Mesendoderm (in vitro differentiated cells): ENCODE data around the gene CLDN3.

Experiments
- DNase-seq: peaks from one replicate; pipeline ENCODE4 v3.0.0; 2013
- H2AK5ac ChIP-seq: 2 replicates; pipeline ENCODE4 v1.6.1; 2013; ENCODE audit warnings: low read length, inconsistent platforms
- H2BK120ac ChIP-seq: 2 replicates; pipeline ENCODE4 v1.6.1; 2013; ENCODE audit warnings: low read depth, mild to moderate bottlenecking, low read length, moderate library complexity, mixed read lengths
- H2BK15ac ChIP-seq: replicated peaks from 2 replicates; pipeline ENCODE4 v1.6.1; 2013; ENCODE audit warnings: low read depth, mild to moderate bottlenecking, moderate library complexity
- H2BK5ac ChIP-seq: 2 replicates; pipeline ENCODE4 v1.6.1; 2013; ENCODE audit warnings: low read length, inconsistent platforms
- H3K18ac ChIP-seq: 2 replicates; pipeline ENCODE4 v1.6.1; 2013; ENCODE audit warnings: mild to moderate bottlenecking, low read length, mixed read lengths
- H3K23ac ChIP-seq: one replicate; pipeline ENCODE4 v1.6.1; 2013; ENCODE audit warnings: low read length
- H3K27ac ChIP-seq: 2 replicates; pipeline ENCODE4 v1.5.1; 2013; ENCODE audit warnings: low read depth, mild to moderate bottlenecking, inconsistent platforms, low read length, moderate library complexity
- H3K27me3 ChIP-seq: 2 replicates; pipeline ENCODE4 v1.6.1; 2013; ENCODE audit warnings: low read length, control low read depth, mild to moderate bottlenecking, inconsistent platforms; ENCODE audit not compliant: insufficient read depth, poor library complexity
- H3K36me3 ChIP-seq: 2 replicates; pipeline ENCODE4 v1.6.1; 2013; ENCODE audit warnings: low read length, inconsistent platforms; ENCODE audit not compliant: control insufficient read depth, insufficient read depth
- H3K4ac ChIP-seq: one replicate; pipeline ENCODE4 v1.6.1; 2013; ENCODE audit warnings: low read depth, mild to moderate bottlenecking, low read length, moderate library complexity
- H3K4me1 ChIP-seq: 2 replicates; pipeline ENCODE4 v1.6.1; 2013; ENCODE audit warnings: low read depth, low read length, inconsistent platforms; ENCODE audit not compliant: control insufficient read depth
- H3K4me2 ChIP-seq: 2 replicates; pipeline ENCODE4 v1.6.1; 2013; ENCODE audit warnings: low read length
- H3K4me3 ChIP-seq: 2 replicates; pipeline ENCODE4 v1.5.1; 2013; ENCODE audit warnings: mild to moderate bottlenecking, low read length
- H3K56ac ChIP-seq: one replicate; pipeline ENCODE4 v1.6.1; 2013; ENCODE audit warnings: low read length
- H3K79me1 ChIP-seq: 2 replicates; pipeline ENCODE4 v1.6.1; 2013; ENCODE audit warnings: low read length, inconsistent platforms
- H3K79me2 ChIP-seq: 2 replicates; pipeline ENCODE4 v1.6.1; 2013; ENCODE audit warnings: mild to moderate bottlenecking, low read length; ENCODE audit not compliant: control insufficient read depth, insufficient read depth
- H3K9ac ChIP-seq: 2 replicates; pipeline ENCODE4 v1.6.1; 2013; ENCODE audit warnings: low read length, inconsistent platforms
- H4K5ac ChIP-seq: one replicate; pipeline ENCODE4 v1.6.1; 2013; ENCODE audit warnings: low read length
- H4K8ac ChIP-seq: one replicate; pipeline ENCODE4 v1.6.1; 2013; ENCODE audit warnings: low read depth, mild to moderate bottlenecking, control low read depth, low read length, moderate library complexity
- WGBS: extraction: QIAGEN DNeasy Blood & Tissue Kit; methylation state at CpG from one replicate; pipeline ENCODE4 v1.1.7; 2013; ENCODE audit warnings: low lambda C conversion rate, missing lambda C conversion rate; ENCODE audit not compliant: insufficient coverage; ENCODE audit errors: extremely low coverage; 5-methylcytosine and 5-hydroxymethylcytosine counted together

The CLDN3 gene

GRCh38 chr7:73779517-73779916 lies 9.4 kb upstream of the CLDN3 start:
- WGBS, result no CpG with 5 or more reads among the region's 1 CpG
- Histone ChIP-seq H2BK15ac (no peak overlapping the region), H2BK120ac (no peak overlapping the region), H3K79me2 (no peaks in the 10 kb centered on the region), H3K27ac (no peak overlapping the region), H3K18ac (no peak overlapping the region), H4K5ac (no peak overlapping the region), H3K4ac (no peak overlapping the region), H2AK5ac (no peak overlapping the region), H3K9ac (no peak overlapping the region), H3K23ac (no peak overlapping the region), H3K4me3 (no peak overlapping the region), H2BK5ac (no peak overlapping the region), H3K56ac (no peak overlapping the region), H3K27me3 (no peaks in the 10 kb centered on the region), H3K4me1 (no peaks in the 10 kb centered on the region), H4K8ac (no peak overlapping the region), H3K79me1 (no peaks in the 10 kb centered on the region), H3K36me3 (no peaks in the 10 kb centered on the region), H3K4me2 (no peak overlapping the region)
- DNase-seq, result no peak

- Histone ChIP-seq H2BK5ac (no peak overlapping the region), H2BK15ac (no peak overlapping the region), H3K9ac (no peak overlapping the region), H3K4me2 (no peak overlapping the region), H2BK120ac (no peak overlapping the region), H3K27me3 (no peaks in the 10 kb centered on the region), H3K56ac (no peak overlapping the region), H3K79me1 (no peaks in the 10 kb centered on the region), H3K4me1 (no peaks in the 10 kb centered on the region), H3K4ac (no peak overlapping the region), H2AK5ac (no peak overlapping the region), H4K8ac (no peak overlapping the region), H3K36me3 (no peaks in the 10 kb centered on the region), H3K18ac (no peak overlapping the region), H3K4me3 (no peak overlapping the region), H3K79me2 (no peaks in the 10 kb centered on the region), H3K27ac (no peak overlapping the region), H3K23ac (no peak overlapping the region), H4K5ac (no peak overlapping the region)
- no CpG with 5 or more reads among the region's 11 CpGs for WGBS
- no peak for DNase-seq
These were observed 8.8 kb upstream of the CLDN3 start for GRCh38 chr7:73778801-73779389.

- no peak overlapping the region for H3K18ac ChIP-seq
- H2BK15ac ChIP-seq, result no peak overlapping the region
- no peak overlapping the region for H3K56ac ChIP-seq
- no peak overlapping the region for H2BK120ac ChIP-seq
- no peak overlapping the region for H4K5ac ChIP-seq
- no peaks in the 10 kb centered on the region for H3K27me3 ChIP-seq
- no peak overlapping the region for H2AK5ac ChIP-seq
- no peak overlapping the region for H3K4me2 ChIP-seq
- H3K27ac ChIP-seq, result no peak overlapping the region
- H3K36me3 ChIP-seq, result no peaks in the 10 kb centered on the region
- H3K79me2 ChIP-seq, result no peaks in the 10 kb centered on the region
- no peak overlapping the region for H3K4me3 ChIP-seq
- WGBS, result no CpG with 5 or more reads among the region's 1 CpG
- no peak overlapping the region for H2BK5ac ChIP-seq
- no peaks in the 10 kb centered on the region for H3K79me1 ChIP-seq
- H3K9ac ChIP-seq, result no peak overlapping the region
- no peak for DNase-seq
- H3K23ac ChIP-seq, result no peak overlapping the region
- H3K4ac ChIP-seq, result no peak overlapping the region
- no peaks in the 10 kb centered on the region for H3K4me1 ChIP-seq
- no peak overlapping the region for H4K8ac ChIP-seq
These were observed 4.9 kb upstream of the CLDN3 start for GRCh38 chr7:73774923-73775322.

- Histone ChIP-seq H2BK15ac (no peak overlapping the region), H3K4me3 (no peak overlapping the region), H2BK5ac (no peak overlapping the region), H3K56ac (no peak overlapping the region), H2BK120ac (no peak overlapping the region), H3K27ac (no peak overlapping the region), H4K8ac (no peak overlapping the region), H3K4me1 (no peaks in the 10 kb centered on the region), H3K79me2 (no peaks in the 10 kb centered on the region), H3K4me2 (no peak overlapping the region), H3K27me3 (no peaks in the 10 kb centered on the region), H3K79me1 (no peaks in the 10 kb centered on the region), H2AK5ac (no peak overlapping the region), H4K5ac (no peak overlapping the region), H3K18ac (no peak overlapping the region), H3K9ac (no peak overlapping the region), H3K23ac (no peak overlapping the region), H3K36me3 (no peaks in the 10 kb centered on the region), H3K4ac (no peak overlapping the region)
- DNase-seq, result no peak
- WGBS, result no CpG with 5 or more reads among the region's 6 CpGs
These were observed 3.8 kb upstream of the CLDN3 start for GRCh38 chr7:73773700-73774517.

- DNase-seq, result no peak
- Histone ChIP-seq H2BK15ac (no peak overlapping the region), H3K23ac (no peak overlapping the region), H3K4me1 (no peaks in the 10 kb centered on the region), H3K18ac (no peak overlapping the region), H3K4ac (no peak overlapping the region), H3K27ac (no peak overlapping the region), H3K27me3 (no peaks in the 10 kb centered on the region), H3K4me3 (no peak overlapping the region), H3K4me2 (peak overlapping the region; percentile 46), H3K79me2 (no peaks in the 10 kb centered on the region), H4K5ac (no peak overlapping the region), H3K79me1 (no peaks in the 10 kb centered on the region), H2BK120ac (no peak overlapping the region), H3K9ac (no peak overlapping the region), H4K8ac (no peak overlapping the region), H2AK5ac (no peak overlapping the region), H3K56ac (no peak overlapping the region), H3K36me3 (no peaks in the 10 kb centered on the region), H2BK5ac (no peak overlapping the region)
- WGBS, result no CpG with 5 or more reads among the region's 17 CpGs
These were observed 995 bp upstream of the CLDN3 start for GRCh38 chr7:73770860-73771670.
